SK-N-SH (cell line): ENCODE results near the gene CCDC138. TPM values are rescaled to one million over a fixed set of nuclear protein-coding genes. Genes with fewer than 3 reads are reported as not detected.

Source experiments
- CTCF ChIA-PET: fragments of 300-600, 350-600 bp; formaldehyde crosslinking; extraction: SDS; loops from one replicate; lab custom pipeline; 2021; lab: Yijun Ruan, JAX
- POLR2A ChIA-PET: fragments of 350-600 bp; sonication (Branson Sonifier 250); formaldehyde crosslinking; extraction: SDS; loops from one replicate; lab custom pipeline; 2020; ENCODE audit warnings: antibody characterized with exemption, inconsistent platforms; lab: Yijun Ruan, JAX
- DNase-seq: peaks from one replicate; pipeline ENCODE4 v3.0.0; 2012
- H2AFZ ChIP-seq: fragments of 200-600 bp; sonication (generic); 2 replicates; pipeline ENCODE4 v1.8.1; 2016; ENCODE audit warnings: antibody characterized with exemption, mild to moderate bottlenecking, low read depth
- H3F3A ChIP-seq: fragments of 200-600 bp; sonication (generic); replicated peaks from 2 replicates; pipeline ENCODE3; 2016; ENCODE audit warnings: antibody characterized with exemption, mild to moderate bottlenecking; ENCODE audit not compliant: insufficient read depth
- H3K27ac ChIP-seq, 2 experiments: fragments of 200-500 bp in 1 of 2; fragments of 200-600 bp in 1 of 2; sonication (Bioruptor generic) in 1 of 2; sonication (generic), shearing (Covaris generic) in 1 of 2; 2 replicates each; pipeline versions ENCODE4 v1.5.1 to v1.6.1; 2014 to 2016; ENCODE audit warnings: low read depth in 2 of 2, inconsistent platforms in 1 of 2, low read length in 1 of 2, mild to moderate bottlenecking in 1 of 2, mixed read lengths in 1 of 2
- H3K27me3 ChIP-seq: fragments of 200-600 bp; sonication (generic), shearing (Covaris generic); 2 replicates; pipeline ENCODE4 v1.6.1; 2016; ENCODE audit warnings: mixed run types; ENCODE audit not compliant: insufficient read depth
- H3K36me3 ChIP-seq, 2 experiments: fragments of 200-500 bp in 1 of 2; fragments of 200-600 bp in 1 of 2; sonication (Bioruptor generic) in 1 of 2; sonication (generic) in 1 of 2; replicated peaks in 1 of 2; 2 replicates each; pipeline versions ENCODE3 to v1.5.1; 2014 to 2016; ENCODE audit warnings: low read length in 1 of 2, mild to moderate bottlenecking in 1 of 2; ENCODE audit not compliant: insufficient read depth in 2 of 2, control insufficient read depth in 1 of 2
- H3K4me1 ChIP-seq, 2 experiments: fragments of 200-500 bp in 1 of 2; fragments of 200-600 bp in 1 of 2; sonication (Bioruptor generic) in 1 of 2; sonication (generic), shearing (Covaris generic) in 1 of 2; 2 replicates each; pipeline versions ENCODE4 v1.5.1 to v1.6.1; 2014 to 2016; ENCODE audit warnings: low read depth in 1 of 2, low read length in 1 of 2, mixed run types in 1 of 2; ENCODE audit not compliant: insufficient read depth in 2 of 2, control insufficient read depth in 1 of 2
- H3K4me2 ChIP-seq: fragments of 200-600 bp; sonication (generic), shearing (Covaris generic); 2 replicates; pipeline ENCODE4 v1.6.1; 2017; ENCODE audit warnings: mixed run types
- H3K4me3 ChIP-seq, 2 experiments: fragments of 200-500 bp in 1 of 2; fragments of 200-600 bp in 1 of 2; sonication (Bioruptor generic) in 1 of 2; sonication (generic), shearing (Covaris generic) in 1 of 2; 2 replicates each; pipeline versions ENCODE4 v1.5.1 to v1.8.1; 2014 to 2016; ENCODE audit warnings: low read depth in 2 of 2, inconsistent platforms in 1 of 2, low read length in 1 of 2, mild to moderate bottlenecking in 1 of 2, mixed read lengths in 1 of 2, moderate library complexity in 1 of 2
- H3K79me2 ChIP-seq: fragments of 200-600 bp; sonication (generic); 2 replicates; pipeline ENCODE4 v1.8.1; 2017; ENCODE audit warnings: mild to moderate bottlenecking; ENCODE audit not compliant: insufficient read depth
- H3K9ac ChIP-seq: fragments of 200-600 bp; sonication (generic); 2 replicates; pipeline ENCODE4 v1.6.1; 2017; ENCODE audit warnings: mixed run types
- H3K9me2 ChIP-seq: fragments of 200-600 bp; sonication (generic); 2 replicates; pipeline ENCODE4 v1.6.1; 2017; ENCODE audit warnings: mixed run types
- H3K9me3 ChIP-seq: fragments of 200-600 bp; sonication (generic); 2 replicates; pipeline ENCODE4 v1.6.1; 2017; ENCODE audit warnings: mixed run types, mild to moderate bottlenecking, moderate library complexity
- H4K20me1 ChIP-seq: fragments of 200-600 bp; sonication (generic); 2 replicates; pipeline ENCODE4 v1.6.1; 2017; ENCODE audit warnings: mild to moderate bottlenecking, mixed run types; ENCODE audit not compliant: insufficient read depth
- CHD2 ChIP-seq: fragments of 150-350 bp; IDR thresholded peaks from 2 replicates; pipeline ENCODE4 v1.6.1; 2018; ENCODE audit warnings: low read length; ENCODE audit not compliant: partially characterized antibody
- FOSL2 ChIP-seq: IDR thresholded peaks from 2 replicates; pipeline ENCODE4 v1.4.0; 2012; ENCODE audit warnings: low read depth, mild to moderate bottlenecking, moderate library complexity, borderline replicate concordance
- FOXJ3 ChIP-seq: sonication (generic); formaldehyde crosslinking; IDR thresholded peaks from 2 replicates; pipeline ENCODE4 v1.5.1; 2020; ENCODE audit warnings: mild to moderate bottlenecking, missing genetic modification reagents
- FOXM1 ChIP-seq: IDR thresholded peaks from 2 replicates; pipeline ENCODE4 v1.4.0; 2012; ENCODE audit warnings: low read depth, mild to moderate bottlenecking
- JUND ChIP-seq: IDR thresholded peaks from 2 replicates; pipeline ENCODE4 v1.4.0; 2012
- MEF2A ChIP-seq: IDR thresholded peaks from 2 replicates; pipeline ENCODE4 v1.4.0; 2012; ENCODE audit warnings: low read depth, borderline replicate concordance
- NRF1 ChIP-seq: IDR thresholded peaks from 2 replicates; pipeline ENCODE4 v1.6.1; 2012; ENCODE audit warnings: low read depth, mild to moderate bottlenecking, low read length
- RAD21 ChIP-seq: IDR thresholded peaks from 2 replicates; pipeline ENCODE4 v1.6.1; 2012; ENCODE audit warnings: mild to moderate bottlenecking, low read length
- RFX5 ChIP-seq: IDR thresholded peaks from 2 replicates; pipeline ENCODE4 v1.6.1; 2012; ENCODE audit warnings: mild to moderate bottlenecking, improper control_type of control experiment, low read length
- SIN3A ChIP-seq: IDR thresholded peaks from 2 replicates; pipeline ENCODE4 v1.6.1; 2012; ENCODE audit warnings: low read depth, mild to moderate bottlenecking, low read length, moderate library complexity, borderline replicate concordance
- SMC3 ChIP-seq: IDR thresholded peaks from 2 replicates; pipeline ENCODE4 v1.6.1; 2012; ENCODE audit warnings: low read depth, low read length, improper control_type of control experiment
- TCF12 ChIP-seq: IDR thresholded peaks from 2 replicates; pipeline ENCODE4 v1.4.0; 2012
- WGBS: methylation state at CpG from one replicate; pipeline ENCODE4 v1.1.6; 2017; ENCODE audit warnings: low lambda C conversion rate; 5-methylcytosine and 5-hydroxymethylcytosine counted together
- polyA plus RNA-seq, 3 experiments: library from polyadenylated mRNA; depleted of rRNA; stranded (reverse); fragments of >200 nt; gene quantifications; 2 replicates each; pipeline ENCODE4 v1.2.3, GENCODE V29; 2012
- TF ChIP-seq, protein P1 (sequence below): IDR thresholded peaks from 2 replicates; pipeline ENCODE4 v1.4.0; 2012; ENCODE audit warnings: low read depth, borderline replicate concordance
- TF ChIP-seq, protein P2 (sequence below): fragments of 200-600 bp; sonication (generic); IDR thresholded peaks from 2 replicates; pipeline ENCODE4 v1.6.1; 2017; ENCODE audit warnings: antibody characterized with exemption, mild to moderate bottlenecking, moderate library complexity
- TF ChIP-seq, protein P3 (sequence below): IDR thresholded peaks from 2 replicates; pipeline ENCODE4 v1.6.1; 2012; ENCODE audit warnings: mild to moderate bottlenecking, low read depth, low read length, moderate library complexity
- TF ChIP-seq, protein P4 (sequence below): IDR thresholded peaks from 2 replicates; pipeline ENCODE4 v1.4.0; 2012; ENCODE audit warnings: low read depth, borderline replicate concordance

CCDC138 gene
- polyA plus RNA-seq, 1 of the 3 experiments (the other 2 are of a cell fraction), result 1.2 TPM

DNA sequence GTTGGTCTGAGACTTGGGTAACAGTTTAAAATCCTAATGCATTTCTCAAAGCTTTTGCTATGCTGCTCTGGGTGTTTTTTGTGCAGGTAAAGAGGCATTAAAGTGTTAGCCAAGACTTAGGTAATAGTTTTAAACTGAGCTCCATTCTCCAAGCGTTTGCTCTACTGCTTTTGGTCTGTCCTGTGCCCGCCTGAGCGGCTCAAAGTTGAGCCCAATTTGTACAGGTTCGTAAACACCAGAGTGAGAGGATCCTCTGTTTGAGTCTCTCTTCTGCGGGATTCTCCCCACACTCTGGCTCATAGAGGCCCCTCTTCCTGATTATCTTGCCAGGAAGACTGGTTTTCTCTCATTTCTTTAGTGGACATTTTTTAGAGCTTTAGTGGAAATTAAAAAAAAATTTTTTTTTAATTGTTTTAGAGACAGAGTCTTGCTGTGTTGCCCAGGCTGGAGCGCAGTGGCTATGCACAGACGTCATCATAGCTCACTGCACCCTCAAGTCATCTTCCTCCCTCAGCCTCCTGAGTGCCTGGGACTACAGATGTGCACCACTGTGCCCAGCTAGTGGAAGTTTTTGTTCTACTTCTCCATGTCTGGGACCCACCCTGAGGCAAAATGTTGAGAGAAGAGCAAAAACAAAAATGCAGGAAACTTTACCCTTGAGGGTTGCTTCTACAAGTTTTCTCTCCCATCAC, 16.6 kb downstream of the CCDC138 start (continued):
- no peak for TF ChIP-seq FOSL2
- TF ChIP-seq, protein P1, sequence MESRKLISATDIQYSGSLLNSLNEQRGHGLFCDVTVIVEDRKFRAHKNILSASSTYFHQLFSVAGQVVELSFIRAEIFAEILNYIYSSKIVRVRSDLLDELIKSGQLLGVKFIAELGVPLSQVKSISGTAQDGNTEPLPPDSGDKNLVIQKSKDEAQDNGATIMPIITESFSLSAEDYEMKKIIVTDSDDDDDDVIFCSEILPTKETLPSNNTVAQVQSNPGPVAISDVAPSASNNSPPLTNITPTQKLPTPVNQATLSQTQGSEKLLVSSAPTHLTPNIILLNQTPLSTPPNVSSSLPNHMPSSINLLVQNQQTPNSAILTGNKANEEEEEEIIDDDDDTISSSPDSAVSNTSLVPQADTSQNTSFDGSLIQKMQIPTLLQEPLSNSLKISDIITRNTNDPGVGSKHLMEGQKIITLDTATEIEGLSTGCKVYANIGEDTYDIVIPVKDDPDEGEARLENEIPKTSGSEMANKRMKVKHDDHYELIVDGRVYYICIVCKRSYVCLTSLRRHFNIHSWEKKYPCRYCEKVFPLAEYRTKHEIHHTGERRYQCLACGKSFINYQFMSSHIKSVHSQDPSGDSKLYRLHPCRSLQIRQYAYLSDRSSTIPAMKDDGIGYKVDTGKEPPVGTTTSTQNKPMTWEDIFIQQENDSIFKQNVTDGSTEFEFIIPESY, result no peak
- TF ChIP-seq NRF1, result no peak
- no peak for TF ChIP-seq MEF2A
- TF ChIP-seq FOXJ3, result no peak

DNA sequence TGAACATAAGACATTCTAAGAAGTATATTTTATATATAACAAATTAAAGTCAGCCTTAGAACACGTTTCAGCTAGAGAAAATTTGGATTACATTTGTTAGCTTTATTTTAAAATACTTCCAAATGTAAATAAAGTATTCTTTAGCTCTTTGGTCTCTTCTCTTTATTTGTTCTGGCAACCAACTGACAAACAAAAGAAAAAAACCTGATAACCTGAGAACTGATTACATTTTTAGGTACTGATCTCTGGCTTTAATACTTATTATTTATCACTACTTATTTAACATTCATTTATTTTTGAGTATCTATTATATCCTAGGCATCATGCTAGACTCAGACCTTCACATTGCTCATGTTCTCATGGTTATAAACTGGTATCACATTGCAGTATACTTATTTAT, 18.5 kb downstream of the CCDC138 start:
- Histone ChIP-seq H3K4me3 (no peak overlapping the region), H3K9me2 (no peaks in the 10 kb centered on the region), H3K4me2 (no peak overlapping the region), H4K20me1 (no peaks in the 10 kb centered on the region), H3K4me1 (peaks cover 0 to 14% of the 10 kb centered on the region in 2 experiments; a peak in 2 of 4 replicates), H3F3A (no peaks in the 10 kb centered on the region), H3K9me3 (no peaks in the 10 kb centered on the region), H3K27me3 (no peaks in the 10 kb centered on the region), H2AFZ (no peak overlapping the region), H3K36me3 (peaks cover 17 to 44% of the 10 kb centered on the region in 2 experiments), H3K27ac (no peak overlapping the region), H3K79me2 (peaks cover 23% of the 10 kb centered on the region), H3K9ac (no peak overlapping the region)
- ChIA-PET POLR2A (no interaction called here), CTCF (interaction anchor here (1.1 kb wide), 1 partner anchor 28 kb away, joined by 3 read pairs; no protein-coding TSS in a partner anchor)
- DNase-seq, result no peak
- WGBS, result 98% methylated on average over 1 of the region's 1 CpG
- TF ChIP-seq SMC3 (no peak), RFX5 (no peak), RAD21 (no peak), CHD2 (no peak)
- TF ChIP-seq, protein P2, sequence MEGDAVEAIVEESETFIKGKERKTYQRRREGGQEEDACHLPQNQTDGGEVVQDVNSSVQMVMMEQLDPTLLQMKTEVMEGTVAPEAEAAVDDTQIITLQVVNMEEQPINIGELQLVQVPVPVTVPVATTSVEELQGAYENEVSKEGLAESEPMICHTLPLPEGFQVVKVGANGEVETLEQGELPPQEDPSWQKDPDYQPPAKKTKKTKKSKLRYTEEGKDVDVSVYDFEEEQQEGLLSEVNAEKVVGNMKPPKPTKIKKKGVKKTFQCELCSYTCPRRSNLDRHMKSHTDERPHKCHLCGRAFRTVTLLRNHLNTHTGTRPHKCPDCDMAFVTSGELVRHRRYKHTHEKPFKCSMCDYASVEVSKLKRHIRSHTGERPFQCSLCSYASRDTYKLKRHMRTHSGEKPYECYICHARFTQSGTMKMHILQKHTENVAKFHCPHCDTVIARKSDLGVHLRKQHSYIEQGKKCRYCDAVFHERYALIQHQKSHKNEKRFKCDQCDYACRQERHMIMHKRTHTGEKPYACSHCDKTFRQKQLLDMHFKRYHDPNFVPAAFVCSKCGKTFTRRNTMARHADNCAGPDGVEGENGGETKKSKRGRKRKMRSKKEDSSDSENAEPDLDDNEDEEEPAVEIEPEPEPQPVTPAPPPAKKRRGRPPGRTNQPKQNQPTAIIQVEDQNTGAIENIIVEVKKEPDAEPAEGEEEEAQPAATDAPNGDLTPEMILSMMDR, result no peak

DNA sequence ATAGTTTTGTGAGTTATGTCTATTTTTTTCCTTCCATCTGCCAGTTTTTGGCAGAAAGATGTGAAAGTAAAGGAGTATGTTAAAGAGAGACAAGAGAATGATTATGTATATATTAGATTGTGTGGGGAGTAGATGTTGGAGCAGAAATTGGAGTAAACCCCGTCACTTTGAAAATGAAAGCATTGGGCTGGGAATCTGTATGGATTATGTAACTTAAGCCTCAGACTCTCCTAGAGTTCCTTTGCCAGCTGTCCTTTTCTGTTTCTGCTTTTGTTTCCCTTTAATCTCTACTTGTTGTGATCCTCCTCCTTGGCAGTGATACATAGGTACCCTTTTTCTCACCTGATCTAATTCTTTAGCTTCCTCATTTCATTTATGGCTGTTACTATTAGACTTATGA, 19.2 kb downstream of the CCDC138 start:
- H3K36me3 ChIP-seq, result peaks cover 17 to 43% of the 10 kb centered on the region in 2 experiments
- POLR2A ChIA-PET, result no interaction called here
- H3K4me2 ChIP-seq, result no peak overlapping the region
- CTCF ChIA-PET, result no interaction called here
- no peaks in the 10 kb centered on the region for H4K20me1 ChIP-seq
- no peaks in the 10 kb centered on the region for H3K9me3 ChIP-seq
- no peak overlapping the region for H3K9ac ChIP-seq
- DNase-seq, result no peak
- 68% methylated on average over 1 of the region's 1 CpG for WGBS
- H3K27me3 ChIP-seq, result no peaks in the 10 kb centered on the region
- peaks cover 28% of the 10 kb centered on the region for H3K79me2 ChIP-seq
- no peak overlapping the region for H2AFZ ChIP-seq
- H3K27ac ChIP-seq, result peak overlapping the region in 1 of 2 experiments; percentile 85; a peak in 2 of 4 replicates
- no peaks in the 10 kb centered on the region for H3F3A ChIP-seq
- no peaks in the 10 kb centered on the region for H3K9me2 ChIP-seq
- peaks cover 0 to 14% of the 10 kb centered on the region in 2 experiments; a peak in 2 of 4 replicates for H3K4me1 ChIP-seq
- no peak overlapping the region for H3K4me3 ChIP-seq
- no peak for TF ChIP-seq JUND
- TF ChIP-seq MEF2A, result no peak
- TF ChIP-seq FOXJ3, result no peak
- TF ChIP-seq SMC3, result no peak
- TF ChIP-seq FOXM1, result no peak
- TF ChIP-seq, protein P3, sequence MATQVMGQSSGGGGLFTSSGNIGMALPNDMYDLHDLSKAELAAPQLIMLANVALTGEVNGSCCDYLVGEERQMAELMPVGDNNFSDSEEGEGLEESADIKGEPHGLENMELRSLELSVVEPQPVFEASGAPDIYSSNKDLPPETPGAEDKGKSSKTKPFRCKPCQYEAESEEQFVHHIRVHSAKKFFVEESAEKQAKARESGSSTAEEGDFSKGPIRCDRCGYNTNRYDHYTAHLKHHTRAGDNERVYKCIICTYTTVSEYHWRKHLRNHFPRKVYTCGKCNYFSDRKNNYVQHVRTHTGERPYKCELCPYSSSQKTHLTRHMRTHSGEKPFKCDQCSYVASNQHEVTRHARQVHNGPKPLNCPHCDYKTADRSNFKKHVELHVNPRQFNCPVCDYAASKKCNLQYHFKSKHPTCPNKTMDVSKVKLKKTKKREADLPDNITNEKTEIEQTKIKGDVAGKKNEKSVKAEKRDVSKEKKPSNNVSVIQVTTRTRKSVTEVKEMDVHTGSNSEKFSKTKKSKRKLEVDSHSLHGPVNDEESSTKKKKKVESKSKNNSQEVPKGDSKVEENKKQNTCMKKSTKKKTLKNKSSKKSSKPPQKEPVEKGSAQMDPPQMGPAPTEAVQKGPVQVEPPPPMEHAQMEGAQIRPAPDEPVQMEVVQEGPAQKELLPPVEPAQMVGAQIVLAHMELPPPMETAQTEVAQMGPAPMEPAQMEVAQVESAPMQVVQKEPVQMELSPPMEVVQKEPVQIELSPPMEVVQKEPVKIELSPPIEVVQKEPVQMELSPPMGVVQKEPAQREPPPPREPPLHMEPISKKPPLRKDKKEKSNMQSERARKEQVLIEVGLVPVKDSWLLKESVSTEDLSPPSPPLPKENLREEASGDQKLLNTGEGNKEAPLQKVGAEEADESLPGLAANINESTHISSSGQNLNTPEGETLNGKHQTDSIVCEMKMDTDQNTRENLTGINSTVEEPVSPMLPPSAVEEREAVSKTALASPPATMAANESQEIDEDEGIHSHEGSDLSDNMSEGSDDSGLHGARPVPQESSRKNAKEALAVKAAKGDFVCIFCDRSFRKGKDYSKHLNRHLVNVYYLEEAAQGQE, result no peak
- no peak for TF ChIP-seq TCF12
- TF ChIP-seq, protein P4, sequence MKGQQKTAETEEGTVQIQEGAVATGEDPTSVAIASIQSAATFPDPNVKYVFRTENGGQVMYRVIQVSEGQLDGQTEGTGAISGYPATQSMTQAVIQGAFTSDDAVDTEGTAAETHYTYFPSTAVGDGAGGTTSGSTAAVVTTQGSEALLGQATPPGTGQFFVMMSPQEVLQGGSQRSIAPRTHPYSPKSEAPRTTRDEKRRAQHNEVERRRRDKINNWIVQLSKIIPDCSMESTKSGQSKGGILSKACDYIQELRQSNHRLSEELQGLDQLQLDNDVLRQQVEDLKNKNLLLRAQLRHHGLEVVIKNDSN, result no peak
- TF ChIP-seq SIN3A, result no peak
